HG03064 (cell line): ENCODE data around the gene HOXB2.

Experiments used
- ATAC-seq: cut with Tn5 transposase; IDR thresholded peaks from one replicate; pipeline ENCODE4 v1.9.1; 2021; ENCODE audit warnings: low read depth; ENCODE audit not compliant: unreplicated experiment

HOXB2 gene

DNA sequence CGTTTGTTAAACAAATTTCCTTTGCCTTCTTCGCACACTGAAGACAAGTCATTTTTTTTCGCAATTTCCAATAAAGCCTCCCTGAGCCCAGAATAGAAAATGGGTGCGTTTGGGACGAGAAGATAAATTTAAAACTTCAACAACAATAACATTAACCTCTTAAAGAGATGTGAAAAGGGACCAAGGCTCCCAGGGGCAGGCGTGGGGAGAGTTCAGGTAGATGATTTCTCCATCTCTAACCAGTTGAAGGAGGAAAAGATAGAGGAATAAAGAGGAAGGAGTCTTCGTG, 34.5 kb upstream of the HOXB2 start:
- ATAC-seq: no peak

DNA sequence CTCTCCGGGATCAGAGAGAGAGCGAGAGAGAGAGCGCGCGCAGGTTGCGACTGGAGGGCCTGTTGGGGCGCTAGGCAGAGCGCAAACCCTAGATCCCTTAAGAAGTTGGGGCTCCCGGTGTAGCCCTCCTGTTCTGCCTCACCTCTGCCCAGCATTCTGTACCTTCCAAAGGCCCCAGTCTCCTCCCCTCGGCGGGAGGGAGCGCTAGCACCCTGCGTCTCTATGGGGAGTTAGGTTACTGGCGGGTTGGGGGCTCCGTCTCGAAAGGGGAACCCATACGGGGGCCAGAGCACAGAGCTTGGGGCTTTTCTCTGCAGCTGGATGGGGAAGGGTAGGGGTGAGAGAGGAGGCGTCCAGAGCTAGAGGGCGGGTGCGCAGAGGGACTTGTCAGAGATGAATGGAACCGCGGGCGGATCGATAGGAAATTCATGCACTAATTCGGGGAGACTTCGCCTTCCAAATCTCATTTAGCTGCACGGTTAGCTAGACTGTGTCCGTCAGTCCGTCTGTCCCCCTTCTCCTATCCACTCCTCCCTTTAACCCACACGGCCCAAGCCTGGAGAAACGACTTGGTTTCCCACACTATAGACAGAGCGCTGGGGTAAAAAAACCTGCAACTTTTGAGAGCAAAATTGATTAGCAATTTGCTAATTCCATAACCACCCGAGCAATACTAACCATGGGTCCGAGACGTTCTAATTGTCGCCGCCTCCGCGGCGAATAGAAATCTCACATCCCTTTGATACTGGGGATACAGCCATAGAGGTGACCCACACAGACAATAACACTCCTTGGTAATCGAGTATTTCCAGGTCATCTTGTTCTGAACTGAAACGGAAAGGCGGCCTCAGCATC, 33.9 kb upstream of the HOXB2 start:
- ATAC-seq: no peak

GRCh38 chr17:48577946-48578615, 33.2 kb upstream of the HOXB2 start, which contains the start of gene HOXB4:
Gene HOXB4 (minus strand): TSS chr17:48578350. CDS start chr17:48578319, 31 bp downstream.
- no peak for ATAC-seq

GRCh38 chr17:48577330-48577945, 32.5 kb upstream of the HOXB2 start:
- no peak for ATAC-seq

DNA sequence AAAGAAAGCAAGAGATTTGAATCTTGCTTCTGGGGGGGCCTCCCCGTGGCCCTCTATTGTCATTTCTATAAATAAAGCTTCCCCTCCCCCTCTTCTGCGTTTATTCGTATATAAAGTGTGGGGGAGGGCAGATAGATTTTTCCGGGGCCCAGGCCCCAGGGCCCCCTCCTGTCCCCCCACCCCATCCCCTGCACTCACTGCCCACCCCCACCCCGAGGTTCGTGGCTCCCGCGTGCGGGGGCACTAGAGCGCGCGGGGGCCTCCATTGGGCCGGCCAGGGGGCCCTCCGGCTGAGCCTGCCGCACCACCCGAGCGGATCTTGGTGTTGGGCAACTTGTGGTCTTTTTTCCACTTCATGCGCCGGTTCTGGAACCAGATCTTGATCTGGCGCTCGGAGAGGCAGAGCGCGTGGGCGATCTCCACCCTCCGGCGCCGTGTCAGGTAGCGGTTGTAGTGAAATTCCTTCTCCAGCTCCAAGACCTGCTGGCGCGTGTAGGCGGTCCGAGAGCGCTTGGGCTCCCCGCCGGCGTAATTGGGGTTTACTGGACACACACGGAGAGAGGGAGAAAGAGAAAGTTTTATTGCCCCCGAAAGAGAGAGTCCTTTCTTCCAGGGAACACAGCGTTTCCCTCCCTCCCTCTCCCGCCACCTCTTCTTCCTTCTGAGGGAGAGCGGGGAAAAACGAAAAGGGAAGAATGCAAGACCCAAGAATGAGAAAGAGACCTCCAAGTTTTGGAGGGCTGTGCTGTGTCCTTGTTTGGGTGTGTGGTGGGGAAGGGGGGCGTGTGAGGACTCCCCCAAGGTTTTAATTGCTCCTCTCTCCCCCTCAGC, 31.8 kb upstream of the HOXB2 start:
- ATAC-seq: no peak

DNA sequence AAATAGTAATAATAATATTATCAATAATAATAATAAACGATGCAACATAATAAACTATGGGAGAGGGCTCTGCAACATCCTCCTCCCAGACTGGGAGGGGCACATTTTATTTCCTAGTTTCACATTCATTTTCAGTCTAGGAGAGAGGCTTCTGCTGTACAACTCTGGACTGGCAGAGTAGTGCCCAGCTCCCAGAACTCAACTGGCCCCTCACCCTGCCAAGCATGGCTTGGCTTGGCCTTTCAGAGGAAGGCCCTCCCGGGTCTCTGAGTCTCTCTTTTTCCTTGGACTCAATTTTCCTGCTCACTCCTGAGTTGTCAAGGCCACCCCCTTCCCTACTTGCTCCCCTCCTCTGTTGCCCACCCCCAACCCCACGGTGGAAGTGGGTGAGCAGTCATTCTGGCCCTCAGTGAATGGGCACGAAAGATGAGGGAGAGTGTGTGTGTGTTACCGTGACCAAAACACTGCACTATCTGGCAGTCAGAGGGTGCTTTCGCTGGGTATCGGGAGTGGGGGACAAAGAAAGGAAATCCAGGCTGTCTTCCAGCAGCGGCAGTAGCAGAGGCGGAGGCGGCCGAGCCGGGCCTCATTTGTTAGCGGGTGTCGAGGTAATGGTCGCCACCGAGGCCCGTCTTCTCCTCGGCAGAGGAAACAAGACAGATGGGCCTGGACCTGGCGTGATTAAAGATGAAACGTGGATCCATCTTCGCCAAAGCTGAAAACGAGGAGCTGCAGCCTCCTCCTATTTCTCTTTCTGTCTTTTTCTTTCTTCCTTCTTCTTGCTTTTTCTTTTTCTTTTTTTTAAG, 31.0 kb upstream of the HOXB2 start:
- no peak for ATAC-seq

DNA sequence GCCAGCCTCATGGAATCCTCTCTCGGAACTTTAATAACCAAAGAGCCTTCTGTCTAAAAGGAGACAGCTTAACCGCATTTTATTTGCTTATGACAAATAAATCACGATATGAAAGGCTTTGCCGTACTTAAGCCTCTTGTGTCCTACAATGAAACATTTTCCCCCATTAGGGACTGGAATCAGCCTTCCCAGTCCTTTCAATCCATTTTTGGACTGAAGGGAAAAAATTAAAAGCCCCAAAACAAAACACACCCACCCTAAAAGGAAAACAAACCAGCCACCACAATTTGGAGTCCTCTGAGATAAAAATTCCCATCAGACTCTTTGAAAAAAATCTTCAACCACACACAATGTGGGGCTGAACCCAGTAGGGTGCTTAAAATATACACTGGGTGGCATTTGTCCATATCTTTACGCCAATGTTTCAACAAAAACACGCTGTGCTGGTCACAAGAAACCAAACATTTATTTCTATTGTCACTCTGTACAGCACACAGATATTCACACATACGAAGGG, 30.2 kb upstream of the HOXB2 start:
- ATAC-seq: no peak

GRCh38 chr17:48574505-48575065, 29.7 kb upstream of the HOXB2 start:
- no peak for ATAC-seq

DNA sequence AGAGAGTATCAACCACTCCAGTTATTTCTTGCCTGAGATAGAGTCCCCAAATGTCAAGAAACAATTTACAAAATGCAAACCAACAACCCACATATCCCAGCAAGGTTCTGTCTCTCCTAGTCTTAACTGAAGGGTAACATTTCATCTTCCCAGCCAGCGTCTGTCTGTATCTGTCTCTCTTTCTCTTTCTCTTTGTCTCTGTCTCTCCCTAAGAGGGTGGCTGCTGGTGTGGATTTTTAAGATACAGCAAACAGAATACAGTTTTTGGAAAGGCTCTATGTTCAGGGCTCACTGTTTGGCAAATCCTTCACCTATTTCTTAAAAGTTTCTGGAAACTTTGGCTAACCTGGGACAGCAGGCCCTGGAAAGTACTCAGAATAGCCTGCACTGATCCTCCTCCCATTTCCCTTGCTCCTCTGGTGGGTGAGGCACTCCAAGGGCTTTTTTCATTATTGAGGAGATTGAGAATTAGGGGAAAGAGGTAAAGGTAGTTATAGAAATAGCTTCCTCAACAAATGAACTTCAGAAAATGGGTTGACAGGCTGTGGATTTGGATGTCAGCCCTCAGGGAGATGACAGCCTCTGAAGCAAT, 27.0 kb upstream of the HOXB2 start:
- ATAC-seq: no peak

DNA sequence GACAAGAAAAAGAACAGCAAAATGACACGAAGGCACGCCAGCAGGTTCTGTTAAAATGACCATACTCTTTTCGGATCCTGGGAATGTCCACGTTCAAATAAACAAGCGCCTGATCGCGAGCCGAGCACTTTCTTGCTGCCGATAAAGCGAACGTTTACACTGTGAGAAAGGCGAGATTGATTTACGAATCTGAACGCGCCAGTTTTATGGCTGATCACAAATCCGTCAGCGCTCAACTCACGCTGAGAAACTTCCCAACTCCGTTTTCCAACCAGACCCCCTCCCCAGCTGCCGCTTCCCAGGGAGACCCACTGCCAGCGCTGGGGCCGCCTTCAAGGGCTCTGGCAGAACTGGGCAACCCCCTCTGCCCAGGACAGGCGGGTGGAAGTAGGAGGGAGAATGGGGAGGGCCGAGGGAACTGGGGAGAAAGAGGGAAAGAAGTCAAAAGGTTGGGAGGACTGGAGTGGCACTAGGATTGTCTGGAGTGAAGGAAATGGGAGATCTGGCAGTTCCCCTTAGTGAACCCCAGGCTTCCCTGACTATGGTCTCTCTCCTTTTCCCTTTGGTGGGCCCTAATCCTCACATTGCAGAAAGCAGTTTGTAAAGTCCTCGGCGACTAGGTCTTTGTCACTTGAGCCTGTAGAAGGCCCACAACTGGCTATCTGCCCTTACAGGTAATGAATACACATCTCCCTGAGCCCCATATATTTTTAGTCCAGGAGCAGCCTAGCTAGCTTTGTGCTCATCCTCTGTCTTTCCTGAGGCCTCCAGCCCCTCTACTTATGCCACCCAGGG, 26.3 kb upstream of the HOXB2 start:
- ATAC-seq: no peak

- ATAC-seq: no peak
Observed at GRCh38 chr17:48570325-48571023, 25.6 kb upstream of the HOXB2 start.

- ATAC-seq: no peak
Observed at GRCh38 chr17:48569674-48570324, 24.9 kb upstream of the HOXB2 start.

GRCh38 chr17:48569240-48569582, 24.3 kb upstream of the HOXB2 start:
- no peak for ATAC-seq

GRCh38 chr17:48568499-48569239, 23.8 kb upstream of the HOXB2 start:
- ATAC-seq: no peak

GRCh38 chr17:48567646-48568354, 22.9 kb upstream of the HOXB2 start:
- no peak for ATAC-seq

GRCh38 chr17:48567209-48567608, 22.3 kb upstream of the HOXB2 start:
- ATAC-seq: no peak
